Measurements from ENCODE around the gene CFLAR. TPM values are rescaled to one million over a fixed set of nuclear protein-coding genes. Genes with fewer than 3 reads are reported as not detected.

CFLAR gene
- total and polyA plus RNA-seq, 2 of the 13 experiments (the other 11 are each of a cell fraction or from before 2014, with no cell fraction given): 43.8 to 92.1 TPM

DNA sequence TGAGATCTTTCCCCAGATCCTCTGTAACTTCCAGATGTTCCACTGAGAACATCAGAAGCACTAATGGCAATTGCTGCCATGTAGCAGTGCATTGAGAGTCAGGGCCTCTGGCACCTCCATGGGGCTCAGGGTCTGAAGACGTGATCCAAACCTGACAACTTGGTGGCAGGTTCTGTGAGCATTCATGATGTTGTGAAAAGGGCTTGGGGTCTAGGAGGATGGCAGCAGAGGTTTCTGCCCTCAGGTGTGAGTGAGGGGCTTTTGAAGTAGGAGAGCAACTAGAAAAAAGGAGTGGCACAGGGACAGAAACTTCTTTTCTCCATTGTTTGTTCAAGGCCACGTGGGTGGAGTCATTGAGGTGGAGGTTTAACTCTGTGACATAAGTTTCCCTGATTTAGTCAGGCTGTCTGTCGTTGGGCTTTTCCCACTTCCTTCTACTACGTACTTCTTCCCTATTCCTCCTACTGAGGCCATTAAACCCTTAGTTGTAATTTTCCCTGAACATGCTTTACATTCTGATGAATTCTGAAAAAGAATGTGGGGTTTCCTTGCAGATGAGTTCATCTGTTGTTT lies 13.1 kb downstream of the CFLAR start (continued):
- TF ChIP-seq CREM (IDR thresholded peaks at IDR 0.05) (no peak), CREM (CRISPR knock-in tag; IDR thresholded peaks at IDR 0.05) (no peak), MEF2D (CRISPR knock-in tag; IDR thresholded peaks at IDR 0.05) (no peak), SNAPC2 (CRISPR knock-in tag; IDR thresholded peaks at IDR 0.05) (no peak), ZFP36L2 (CRISPR knock-in tag; IDR thresholded peaks at IDR 0.05) (no peak), NFE2L2 (IDR thresholded peaks at IDR 0.05; ENCODE audit: low read length) (no peak), FOXA1 (IDR thresholded peaks at IDR 0.05) (no peak), FOXA1 (CRISPR knock-in tag; IDR thresholded peaks at IDR 0.05) (peak; percentile 62; the same call in 1 of the 2 replicates), GLI4 (CRISPR knock-in tag; IDR thresholded peaks at IDR 0.05; ENCODE audit: borderline replicate concordance) (no peak), ZKSCAN1 (IDR thresholded peaks at IDR 0.05; ENCODE audit: low read length) (no peak), JUNB (CRISPR knock-in tag; IDR thresholded peaks at IDR 0.05; ENCODE audit: borderline replicate concordance) (no peak)
- TF ChIP-seq, protein P1, sequence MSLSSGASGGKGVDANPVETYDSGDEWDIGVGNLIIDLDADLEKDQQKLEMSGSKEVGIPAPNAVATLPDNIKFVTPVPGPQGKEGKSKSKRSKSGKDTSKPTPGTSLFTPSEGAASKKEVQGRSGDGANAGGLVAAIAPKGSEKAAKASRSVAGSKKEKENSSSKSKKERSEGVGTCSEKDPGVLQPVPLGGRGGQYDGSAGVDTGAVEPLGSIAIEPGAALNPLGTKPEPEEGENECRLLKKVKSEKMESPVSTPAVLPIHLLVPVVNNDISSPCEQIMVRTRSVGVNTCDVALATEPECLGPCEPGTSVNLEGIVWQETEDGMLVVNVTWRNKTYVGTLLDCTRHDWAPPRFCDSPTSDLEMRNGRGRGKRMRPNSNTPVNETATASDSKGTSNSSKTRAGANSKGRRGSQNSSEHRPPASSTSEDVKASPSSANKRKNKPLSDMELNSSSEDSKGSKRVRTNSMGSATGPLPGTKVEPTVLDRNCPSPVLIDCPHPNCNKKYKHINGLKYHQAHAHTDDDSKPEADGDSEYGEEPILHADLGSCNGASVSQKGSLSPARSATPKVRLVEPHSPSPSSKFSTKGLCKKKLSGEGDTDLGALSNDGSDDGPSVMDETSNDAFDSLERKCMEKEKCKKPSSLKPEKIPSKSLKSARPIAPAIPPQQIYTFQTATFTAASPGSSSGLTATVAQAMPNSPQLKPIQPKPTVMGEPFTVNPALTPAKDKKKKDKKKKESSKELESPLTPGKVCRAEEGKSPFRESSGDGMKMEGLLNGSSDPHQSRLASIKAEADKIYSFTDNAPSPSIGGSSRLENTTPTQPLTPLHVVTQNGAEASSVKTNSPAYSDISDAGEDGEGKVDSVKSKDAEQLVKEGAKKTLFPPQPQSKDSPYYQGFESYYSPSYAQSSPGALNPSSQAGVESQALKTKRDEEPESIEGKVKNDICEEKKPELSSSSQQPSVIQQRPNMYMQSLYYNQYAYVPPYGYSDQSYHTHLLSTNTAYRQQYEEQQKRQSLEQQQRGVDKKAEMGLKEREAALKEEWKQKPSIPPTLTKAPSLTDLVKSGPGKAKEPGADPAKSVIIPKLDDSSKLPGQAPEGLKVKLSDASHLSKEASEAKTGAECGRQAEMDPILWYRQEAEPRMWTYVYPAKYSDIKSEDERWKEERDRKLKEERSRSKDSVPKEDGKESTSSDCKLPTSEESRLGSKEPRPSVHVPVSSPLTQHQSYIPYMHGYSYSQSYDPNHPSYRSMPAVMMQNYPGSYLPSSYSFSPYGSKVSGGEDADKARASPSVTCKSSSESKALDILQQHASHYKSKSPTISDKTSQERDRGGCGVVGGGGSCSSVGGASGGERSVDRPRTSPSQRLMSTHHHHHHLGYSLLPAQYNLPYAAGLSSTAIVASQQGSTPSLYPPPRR (CRISPR knock-in tag; IDR thresholded peaks at IDR 0.05; ENCODE audit: borderline replicate concordance): no peak
- TF ChIP-seq, protein P2, sequence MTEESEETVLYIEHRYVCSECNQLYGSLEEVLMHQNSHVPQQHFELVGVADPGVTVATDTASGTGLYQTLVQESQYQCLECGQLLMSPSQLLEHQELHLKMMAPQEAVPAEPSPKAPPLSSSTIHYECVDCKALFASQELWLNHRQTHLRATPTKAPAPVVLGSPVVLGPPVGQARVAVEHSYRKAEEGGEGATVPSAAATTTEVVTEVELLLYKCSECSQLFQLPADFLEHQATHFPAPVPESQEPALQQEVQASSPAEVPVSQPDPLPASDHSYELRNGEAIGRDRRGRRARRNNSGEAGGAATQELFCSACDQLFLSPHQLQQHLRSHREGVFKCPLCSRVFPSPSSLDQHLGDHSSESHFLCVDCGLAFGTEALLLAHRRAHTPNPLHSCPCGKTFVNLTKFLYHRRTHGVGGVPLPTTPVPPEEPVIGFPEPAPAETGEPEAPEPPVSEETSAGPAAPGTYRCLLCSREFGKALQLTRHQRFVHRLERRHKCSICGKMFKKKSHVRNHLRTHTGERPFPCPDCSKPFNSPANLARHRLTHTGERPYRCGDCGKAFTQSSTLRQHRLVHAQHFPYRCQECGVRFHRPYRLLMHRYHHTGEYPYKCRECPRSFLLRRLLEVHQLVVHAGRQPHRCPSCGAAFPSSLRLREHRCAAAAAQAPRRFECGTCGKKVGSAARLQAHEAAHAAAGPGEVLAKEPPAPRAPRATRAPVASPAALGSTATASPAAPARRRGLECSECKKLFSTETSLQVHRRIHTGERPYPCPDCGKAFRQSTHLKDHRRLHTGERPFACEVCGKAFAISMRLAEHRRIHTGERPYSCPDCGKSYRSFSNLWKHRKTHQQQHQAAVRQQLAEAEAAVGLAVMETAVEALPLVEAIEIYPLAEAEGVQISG (CRISPR knock-in tag; IDR thresholded peaks at IDR 0.05): no peak
- TF ChIP-seq, protein P3, sequence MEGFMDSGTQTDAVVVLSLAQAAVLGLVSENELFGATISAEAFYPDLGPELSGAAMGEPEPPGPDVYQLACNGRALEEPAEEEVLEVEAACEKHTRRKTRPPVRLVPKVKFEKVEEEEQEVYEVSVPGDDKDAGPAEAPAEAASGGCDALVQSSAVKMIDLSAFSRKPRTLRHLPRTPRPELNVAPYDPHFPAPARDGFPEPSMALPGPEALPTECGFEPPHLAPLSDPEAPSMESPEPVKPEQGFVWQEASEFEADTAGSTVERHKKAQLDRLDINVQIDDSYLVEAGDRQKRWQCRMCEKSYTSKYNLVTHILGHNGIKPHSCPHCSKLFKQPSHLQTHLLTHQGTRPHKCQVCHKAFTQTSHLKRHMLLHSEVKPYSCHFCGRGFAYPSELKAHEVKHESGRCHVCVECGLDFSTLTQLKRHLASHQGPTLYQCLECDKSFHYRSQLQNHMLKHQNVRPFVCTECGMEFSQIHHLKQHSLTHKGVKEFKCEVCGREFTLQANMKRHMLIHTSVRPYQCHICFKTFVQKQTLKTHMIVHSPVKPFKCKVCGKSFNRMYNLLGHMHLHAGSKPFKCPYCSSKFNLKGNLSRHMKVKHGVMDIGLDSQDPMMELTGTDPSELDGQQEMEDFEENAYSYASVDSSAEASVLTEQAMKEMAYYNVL (CRISPR knock-in tag; IDR thresholded peaks at IDR 0.05; ENCODE audit: borderline replicate concordance): peak; percentile 32; the same call in 1 of the 2 replicates
- TF ChIP-seq, protein P4, sequence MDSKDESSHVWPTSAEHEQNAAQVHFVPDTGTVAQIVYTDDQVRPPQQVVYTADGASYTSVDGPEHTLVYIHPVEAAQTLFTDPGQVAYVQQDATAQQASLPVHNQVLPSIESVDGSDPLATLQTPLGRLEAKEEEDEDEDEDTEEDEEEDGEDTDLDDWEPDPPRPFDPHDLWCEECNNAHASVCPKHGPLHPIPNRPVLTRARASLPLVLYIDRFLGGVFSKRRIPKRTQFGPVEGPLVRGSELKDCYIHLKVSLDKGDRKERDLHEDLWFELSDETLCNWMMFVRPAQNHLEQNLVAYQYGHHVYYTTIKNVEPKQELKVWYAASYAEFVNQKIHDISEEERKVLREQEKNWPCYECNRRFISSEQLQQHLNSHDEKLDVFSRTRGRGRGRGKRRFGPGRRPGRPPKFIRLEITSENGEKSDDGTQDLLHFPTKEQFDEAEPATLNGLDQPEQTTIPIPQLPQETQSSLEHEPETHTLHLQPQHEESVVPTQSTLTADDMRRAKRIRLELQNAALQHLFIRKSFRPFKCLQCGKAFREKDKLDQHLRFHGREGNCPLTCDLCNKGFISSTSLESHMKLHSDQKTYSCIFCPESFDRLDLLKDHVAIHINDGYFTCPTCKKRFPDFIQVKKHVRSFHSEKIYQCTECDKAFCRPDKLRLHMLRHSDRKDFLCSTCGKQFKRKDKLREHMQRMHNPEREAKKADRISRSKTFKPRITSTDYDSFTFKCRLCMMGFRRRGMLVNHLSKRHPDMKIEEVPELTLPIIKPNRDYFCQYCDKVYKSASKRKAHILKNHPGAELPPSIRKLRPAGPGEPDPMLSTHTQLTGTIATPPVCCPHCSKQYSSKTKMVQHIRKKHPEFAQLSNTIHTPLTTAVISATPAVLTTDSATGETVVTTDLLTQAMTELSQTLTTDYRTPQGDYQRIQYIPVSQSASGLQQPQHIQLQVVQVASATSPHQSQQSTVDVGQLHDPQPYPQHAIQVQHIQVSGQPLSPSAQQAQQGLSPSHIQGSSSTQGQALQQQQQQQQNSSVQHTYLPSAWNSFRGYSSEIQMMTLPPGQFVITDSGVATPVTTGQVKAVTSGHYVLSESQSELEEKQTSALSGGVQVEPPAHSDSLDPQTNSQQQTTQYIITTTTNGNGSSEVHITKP (CRISPR knock-in tag; IDR thresholded peaks at IDR 0.05; ENCODE audit: low read depth): no peak
- TF ChIP-seq, protein P5, sequence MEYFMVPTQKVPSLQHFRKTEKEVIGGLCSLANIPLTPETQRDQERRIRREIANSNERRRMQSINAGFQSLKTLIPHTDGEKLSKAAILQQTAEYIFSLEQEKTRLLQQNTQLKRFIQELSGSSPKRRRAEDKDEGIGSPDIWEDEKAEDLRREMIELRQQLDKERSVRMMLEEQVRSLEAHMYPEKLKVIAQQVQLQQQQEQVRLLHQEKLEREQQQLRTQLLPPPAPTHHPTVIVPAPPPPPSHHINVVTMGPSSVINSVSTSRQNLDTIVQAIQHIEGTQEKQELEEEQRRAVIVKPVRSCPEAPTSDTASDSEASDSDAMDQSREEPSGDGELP (IDR thresholded peaks at IDR 0.05; ENCODE audit: borderline replicate concordance, low read depth): no peak
